Middle frontal gyrus (tissue), 1 donor: ENCODE data around the gene XIAP.
"Not testable (repeated sequence)": the region's sequence is repeated elsewhere in the genome, so short reads cannot be mapped to it uniquely, and the experiment has no call there.

Experiments
- DNase-seq: peaks from one replicate; pipeline ENCODE4 v3.0.0-alpha.2; 2015; ENCODE audit warnings: low spot score; ENCODE audit errors: extremely low spot score

The XIAP gene

DNA sequence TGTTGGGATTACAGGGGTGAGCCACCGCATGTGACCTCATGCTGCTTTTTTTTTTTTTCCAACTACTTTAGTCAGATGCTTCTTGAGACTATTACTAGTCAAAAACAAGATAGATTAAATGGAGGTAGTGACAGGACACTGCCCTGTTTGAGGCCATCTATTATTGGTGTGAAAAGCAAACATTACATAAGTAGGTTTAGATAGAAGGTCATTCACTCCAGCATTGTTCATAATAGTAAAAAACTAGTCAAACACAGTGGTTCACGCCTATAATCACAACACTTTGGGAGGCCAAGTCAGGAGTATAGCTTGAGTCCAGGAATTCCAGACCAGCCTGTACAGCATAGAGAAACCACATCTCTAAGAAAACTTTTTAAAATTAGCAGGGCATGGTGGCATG lies 16.3 kb downstream of the XIAP start:
- DNase-seq = no peak

DNA sequence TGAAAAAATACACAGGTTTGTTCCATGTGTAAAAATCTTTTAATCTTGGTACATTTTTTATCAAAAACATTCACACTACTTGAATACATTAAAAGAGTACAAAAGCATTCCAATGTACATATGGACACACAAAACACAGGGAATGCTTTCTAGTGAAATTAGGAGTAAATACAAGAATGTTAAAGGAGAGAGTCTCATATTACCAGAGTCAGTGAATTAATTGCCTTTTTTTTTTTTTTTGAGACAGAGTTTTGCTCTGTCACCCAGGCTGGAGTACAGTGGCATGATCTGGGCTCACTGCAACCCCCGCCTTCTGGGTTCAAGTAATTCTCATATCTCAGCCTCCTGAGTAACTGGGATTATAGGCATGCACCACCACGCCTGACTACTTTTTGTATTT lies 17.0 kb downstream of the XIAP start:
- DNase-seq = no peak

DNA sequence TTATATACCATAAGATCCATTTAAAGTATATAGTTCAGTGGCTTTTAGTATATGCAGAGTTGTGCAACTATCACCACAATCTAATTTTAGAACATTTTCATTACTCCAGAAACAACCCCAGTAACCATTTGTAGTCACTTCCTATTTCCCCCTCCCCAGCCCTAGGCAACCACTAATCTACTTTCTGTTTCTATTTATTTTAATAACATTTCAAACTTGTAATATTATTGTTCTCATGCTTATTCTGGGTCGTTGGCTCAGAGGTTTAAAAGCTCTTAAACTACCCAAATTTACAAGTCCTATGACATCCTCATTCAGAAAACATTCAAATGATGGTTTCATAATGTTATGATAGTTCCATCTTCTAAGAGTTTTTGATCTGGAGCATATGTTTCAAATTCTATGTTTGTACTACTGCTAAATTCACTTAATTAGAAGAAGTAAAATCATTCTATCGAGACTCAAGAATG lies 18.4 kb downstream of the XIAP start:
- DNase-seq = no peak

DNA sequence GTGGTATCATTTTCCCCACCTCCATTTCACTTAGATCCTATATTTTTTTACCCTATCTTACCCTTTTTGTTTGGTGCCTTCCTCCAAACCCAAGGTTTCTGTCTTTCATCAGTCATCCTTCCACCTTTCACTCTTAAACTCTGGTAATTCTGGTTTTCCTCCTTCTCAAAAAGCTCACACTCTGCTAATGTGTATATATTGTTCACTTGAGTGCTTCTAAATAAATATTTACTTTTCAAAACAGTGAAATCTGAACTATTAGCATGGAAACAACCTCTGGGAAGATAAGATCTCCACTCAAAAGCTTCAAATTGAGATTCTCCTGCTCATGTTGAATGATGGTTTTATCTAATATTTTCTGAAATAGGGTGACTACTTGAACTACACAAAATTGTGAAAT lies 21.5 kb downstream of the XIAP start:
- no peak for DNase-seq

DNA sequence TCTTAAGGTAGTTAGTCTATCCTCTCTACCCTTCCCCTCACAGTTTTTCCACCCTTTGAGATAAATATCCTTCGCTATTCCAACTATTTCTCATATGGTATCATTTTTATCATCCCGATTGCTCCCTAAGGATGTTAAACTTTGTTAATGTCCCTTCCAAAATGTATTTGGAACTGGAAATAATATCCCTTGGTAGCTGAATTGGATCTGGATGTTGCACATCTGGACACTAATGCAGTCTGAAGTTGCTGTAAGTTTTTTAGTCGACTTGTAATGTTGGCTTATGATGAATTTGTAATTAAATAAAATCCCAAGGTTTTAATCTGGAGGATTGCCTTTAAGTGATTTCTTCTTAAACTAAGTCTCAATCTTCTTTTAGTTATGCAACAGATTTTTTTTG lies 22.5 kb downstream of the XIAP start:
- no peak for DNase-seq

DNA sequence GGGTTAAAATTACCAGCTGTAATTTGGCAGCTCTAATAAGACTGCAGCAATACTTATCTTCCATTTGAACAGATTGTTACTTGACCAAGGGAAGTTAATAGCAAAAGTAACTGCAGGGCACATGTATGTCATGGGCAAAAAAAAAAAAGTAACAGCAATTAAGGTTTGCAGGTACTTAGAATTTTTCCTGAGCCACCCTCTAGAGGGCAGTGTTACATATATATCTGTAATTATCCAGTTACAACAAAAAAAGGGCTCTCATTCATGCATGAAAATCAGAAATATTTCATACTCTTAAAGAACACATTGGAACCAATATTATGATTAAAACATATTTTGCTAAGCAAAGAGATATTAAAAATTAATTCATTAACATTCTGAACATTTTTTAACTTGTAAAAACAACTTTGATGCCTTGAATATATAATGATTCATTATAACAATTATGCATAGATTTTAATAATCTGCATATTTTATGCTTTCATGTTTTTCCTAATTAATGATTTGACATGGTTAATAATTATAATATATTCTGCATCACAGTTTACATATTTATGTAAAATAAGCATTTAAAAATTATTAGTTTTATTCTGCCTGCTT lies 25.1 kb downstream of the XIAP start:
- no peak for DNase-seq

DNA sequence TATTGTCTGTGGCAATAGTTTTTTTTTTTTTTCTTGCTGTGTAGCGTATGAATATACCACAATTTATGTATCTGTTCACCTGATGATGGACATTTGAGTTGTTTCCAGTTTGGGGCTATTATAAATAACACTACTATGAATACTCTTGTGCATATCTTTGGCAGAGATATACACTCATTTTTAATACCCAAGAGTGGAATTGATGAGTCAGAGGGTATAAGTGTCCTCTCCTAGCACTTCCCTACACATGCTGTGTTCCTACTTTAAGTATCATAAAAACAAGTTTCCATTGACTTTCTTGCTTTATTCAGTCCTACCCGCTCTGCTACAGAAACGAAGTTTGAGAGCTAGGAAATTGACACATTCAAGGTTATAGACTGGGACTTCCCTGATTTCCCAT lies 39.8 kb downstream of the XIAP start:
- DNase-seq = no peak

DNA sequence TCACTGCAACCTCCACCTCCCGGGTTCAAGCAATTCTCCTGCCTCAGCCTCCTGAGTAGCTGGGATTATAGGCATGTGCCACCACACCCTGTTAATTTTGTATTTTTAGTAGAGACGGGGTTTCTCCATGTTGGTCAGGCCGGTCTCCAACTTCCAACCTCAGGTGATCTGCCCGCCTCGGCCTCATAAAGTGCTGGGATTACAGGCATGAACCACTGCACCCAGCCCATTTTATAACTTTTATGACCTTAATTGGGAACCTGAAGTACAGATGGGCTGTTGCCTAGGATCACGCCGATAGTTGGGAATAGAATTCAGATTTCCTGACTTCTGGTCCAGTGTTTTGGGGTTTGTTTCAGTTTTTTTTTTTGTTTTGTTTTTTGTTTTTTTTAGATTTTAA lies 43.4 kb downstream of the XIAP start:
- DNase-seq = not testable (repeated sequence)

DNA sequence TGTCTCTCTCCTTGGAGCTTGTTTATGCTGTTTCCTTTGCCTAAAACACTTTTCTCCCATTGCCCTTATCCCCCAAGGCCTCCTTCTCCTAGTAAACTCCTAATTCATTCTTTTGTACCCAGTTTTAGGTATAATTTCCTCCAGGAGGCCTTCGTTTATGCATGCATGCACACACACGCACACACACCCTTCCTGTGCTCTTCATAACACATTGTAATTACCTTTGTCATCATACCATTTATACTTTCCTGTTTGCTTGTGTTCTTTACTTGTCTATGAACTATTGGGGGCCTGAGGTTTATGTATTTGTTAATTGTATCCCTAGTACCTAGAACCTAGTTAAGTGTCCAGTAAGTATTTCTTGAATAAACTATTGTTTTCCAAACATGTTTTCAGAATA lies 45.5 kb downstream of the XIAP start:
- no peak for DNase-seq

DNA sequence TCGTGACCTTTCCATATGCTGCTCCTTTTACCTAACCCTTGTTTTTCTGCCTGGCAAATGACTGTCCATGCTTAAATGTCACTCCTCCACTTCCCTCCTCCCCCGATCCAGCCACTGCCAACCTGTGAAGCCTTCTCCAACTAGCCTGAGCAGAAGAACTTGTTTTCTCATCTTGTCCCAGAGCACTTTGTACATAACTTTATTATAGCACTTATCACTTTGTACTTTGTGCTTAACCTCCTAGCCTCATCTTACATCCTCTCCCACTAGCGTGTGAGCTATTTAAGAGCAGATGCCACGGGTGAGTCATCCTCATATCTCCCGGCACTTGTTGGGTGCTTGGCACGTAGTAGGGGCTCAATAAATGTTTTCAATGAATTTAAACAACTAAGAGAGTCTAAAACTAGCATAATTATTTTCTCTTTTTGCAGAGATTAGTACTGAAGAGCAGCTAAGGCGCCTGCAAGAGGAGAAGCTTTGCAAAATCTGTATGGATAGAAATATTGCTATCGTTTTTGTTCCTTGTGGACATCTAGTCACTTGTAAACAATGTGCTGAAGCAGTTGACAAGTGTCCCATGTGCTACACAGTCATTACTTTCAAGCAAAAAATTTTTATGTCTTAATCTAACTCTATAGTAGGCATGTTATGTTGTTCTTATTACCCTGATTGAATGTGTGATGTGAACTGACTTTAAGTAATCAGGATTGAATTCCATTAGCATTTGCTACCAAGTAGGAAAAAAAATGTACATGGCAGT lies 46.9 kb downstream of the XIAP start:
- DNase-seq = no peak

DNA sequence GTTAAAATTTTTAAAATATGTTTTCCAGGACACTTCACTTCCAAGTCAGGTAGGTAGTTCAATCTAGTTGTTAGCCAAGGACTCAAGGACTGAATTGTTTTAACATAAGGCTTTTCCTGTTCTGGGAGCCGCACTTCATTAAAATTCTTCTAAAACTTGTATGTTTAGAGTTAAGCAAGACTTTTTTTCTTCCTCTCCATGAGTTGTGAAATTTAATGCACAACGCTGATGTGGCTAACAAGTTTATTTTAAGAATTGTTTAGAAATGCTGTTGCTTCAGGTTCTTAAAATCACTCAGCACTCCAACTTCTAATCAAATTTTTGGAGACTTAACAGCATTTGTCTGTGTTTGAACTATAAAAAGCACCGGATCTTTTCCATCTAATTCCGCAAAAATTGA lies 49.7 kb downstream of the XIAP start:
- no peak for DNase-seq

DNA sequence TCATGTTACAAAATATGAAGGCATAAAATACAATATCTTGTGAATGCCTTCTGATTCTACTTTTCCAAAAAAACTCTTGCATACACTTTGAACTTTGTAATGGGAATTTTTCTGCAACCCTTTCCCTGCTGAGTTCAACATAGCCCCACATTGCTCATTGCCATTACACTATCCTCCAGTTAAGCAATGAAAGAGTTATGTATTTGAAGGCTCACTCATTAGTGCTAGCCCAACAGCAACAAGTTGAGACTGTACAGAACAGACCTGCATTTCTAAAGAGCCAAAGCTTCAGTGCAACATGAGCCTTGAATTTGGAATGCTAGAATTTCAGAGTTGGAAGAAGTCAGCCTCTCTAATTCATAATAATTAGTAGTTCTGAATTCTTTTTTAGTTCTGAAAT lies 57.2 kb downstream of the XIAP start:
- no peak for DNase-seq

DNA sequence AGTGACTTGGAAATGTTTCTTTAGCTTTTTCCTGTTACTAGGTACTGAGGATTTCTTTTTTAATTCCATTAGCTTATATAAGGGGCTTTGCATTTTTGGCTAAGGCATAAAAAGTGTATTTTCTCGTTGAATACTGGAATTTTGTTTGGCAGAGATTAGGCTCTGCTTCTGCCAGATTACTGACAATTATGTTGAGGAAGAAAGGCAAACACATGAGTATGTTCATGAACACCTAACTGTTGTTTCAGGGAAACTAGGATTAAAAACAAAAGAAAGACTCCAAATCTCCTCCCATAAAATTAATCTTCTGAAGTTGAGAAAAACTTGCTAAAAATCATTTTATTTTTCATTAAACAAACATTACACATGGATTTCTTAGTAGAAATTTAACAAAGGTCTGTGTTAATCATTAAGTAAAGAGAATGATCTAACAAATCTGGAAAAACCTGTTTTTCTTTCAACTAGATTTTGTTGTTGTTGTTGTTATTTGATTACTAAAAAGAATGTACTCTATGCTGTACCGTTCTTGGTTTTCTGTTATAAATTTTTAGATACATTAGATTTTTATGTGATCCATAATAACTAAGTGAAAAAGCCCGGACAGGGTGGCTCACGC lies 58.4 kb downstream of the XIAP start:
- DNase-seq = no peak

DNA sequence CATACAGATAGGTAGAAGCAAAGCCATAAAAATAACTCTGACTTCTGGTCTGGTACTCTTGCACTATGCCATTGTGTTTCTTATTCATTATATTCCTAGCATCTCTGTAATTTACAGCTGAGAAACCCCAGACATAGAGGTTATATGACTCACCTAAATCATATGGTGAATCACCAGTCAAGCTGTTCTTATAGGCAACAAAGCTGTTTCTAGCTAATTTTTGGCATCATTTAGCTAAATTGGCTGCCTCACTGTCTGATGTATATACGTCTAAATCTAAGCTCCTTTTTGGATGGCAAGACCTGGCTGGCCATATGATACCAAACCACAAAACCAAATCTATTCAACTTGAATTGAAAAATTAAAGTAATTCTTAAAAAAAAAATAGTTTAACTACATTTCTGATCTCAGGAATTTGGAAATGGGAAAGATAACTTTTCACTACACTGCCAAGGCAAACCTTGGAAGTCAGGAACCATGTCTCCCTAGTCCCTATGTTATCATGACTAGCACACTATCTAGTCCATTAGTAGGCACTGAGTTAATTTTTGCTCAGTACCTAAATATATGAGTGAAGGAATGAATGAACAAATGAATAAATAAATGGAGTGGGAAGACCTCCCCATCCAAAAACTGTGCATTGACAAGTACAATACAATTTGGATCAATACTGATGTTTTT lies 60.4 kb downstream of the XIAP start:
- DNase-seq = no peak

DNA sequence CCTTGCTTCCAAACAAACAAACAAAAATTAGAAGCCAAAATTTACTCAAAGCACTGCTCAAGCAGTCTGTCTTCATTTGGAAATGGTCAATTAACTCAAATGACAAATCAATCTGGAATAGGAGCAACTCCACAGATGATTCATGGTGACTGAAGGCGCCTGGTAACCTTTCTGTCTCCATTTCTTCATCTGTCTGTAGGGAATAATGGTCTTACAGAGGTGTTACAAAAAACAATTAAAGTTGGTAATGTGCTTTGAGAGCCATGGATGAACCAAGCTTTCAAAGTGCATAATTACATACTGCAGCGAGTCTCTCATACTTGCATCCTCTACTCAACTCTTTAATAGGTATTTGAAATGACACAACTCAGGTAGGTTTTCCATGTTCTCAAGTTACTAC lies 63.4 kb downstream of the XIAP start:
- DNase-seq = no peak

DNA sequence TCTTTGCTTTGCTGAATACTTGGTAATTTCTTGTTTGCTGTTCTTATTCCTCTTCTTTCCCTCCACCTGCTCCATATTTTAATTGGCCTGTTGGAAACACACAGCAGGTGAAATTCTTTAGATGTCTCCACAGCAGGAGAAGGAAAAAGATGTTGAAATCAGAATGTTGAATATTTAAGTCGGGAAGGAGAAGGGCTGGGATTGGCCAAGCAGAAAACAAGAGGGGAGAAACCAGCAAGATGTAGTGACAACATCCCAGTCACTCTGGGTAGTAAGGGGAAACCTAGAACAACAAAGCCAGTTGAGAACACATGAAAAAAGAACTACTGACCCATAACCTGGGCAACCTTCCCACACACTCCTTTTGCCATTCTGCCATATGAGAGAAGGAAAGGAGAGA lies 64.3 kb downstream of the XIAP start:
- no peak for DNase-seq

DNA sequence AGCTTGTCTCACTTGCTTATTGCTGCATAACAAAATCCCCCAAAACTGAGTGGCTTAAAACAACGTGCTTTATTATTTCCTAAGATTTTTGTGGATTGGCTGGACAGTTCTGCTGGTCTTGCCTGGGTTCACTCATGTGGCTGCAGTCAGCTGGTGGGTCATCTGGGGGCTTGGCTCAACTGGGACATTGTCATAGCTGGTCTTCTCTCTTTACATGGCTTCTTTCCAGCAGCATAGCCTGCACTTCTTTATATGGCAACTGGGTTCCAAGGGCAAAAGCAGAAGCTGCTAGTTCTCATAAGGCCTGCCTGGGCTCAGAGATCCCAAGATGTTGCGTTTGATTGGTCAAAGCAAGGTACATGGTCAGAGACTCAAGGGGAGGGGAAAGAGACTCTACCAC lies 68.0 kb downstream of the XIAP start:
- DNase-seq = no peak

DNA sequence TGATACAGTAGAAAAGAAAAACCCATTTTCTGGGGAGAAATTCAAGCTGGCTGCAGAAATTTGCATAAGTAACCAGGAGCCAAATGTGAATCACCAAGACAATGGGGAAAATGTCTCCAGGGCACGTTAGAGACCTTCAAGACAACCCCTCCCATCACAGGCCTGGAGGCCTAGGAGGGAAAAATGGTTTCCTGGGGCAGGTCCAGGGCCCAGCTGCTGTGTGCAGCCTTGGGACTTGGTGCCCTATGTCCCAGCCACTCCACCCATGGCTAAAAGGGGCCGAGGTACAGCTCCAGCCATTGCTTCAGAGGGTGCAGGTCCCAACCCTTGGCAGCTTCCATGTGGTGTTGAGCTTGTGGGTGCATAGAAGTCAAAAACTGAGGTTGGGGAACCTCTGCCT lies 72.2 kb downstream of the XIAP start:
- DNase-seq = not testable (repeated sequence)

DNA sequence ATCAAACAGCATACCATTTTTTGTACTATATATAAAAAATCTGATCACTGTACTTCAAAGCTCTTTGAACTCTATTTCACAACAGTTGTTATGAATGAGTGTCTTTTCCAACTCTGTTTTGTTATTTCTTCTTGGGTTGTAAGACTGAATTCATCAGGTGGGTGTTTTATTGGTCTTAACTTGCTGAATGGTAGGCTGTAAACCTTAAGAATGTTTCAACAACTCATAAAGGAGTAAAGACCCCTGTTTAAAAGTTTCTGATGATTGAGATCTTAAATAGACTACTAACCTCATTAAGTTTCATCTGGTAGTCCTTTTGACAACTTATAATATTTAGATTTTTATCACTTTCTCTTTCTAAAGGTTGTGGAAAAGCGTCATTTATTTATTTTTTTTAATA lies 83.2 kb downstream of the XIAP start:
- DNase-seq = no peak

DNA sequence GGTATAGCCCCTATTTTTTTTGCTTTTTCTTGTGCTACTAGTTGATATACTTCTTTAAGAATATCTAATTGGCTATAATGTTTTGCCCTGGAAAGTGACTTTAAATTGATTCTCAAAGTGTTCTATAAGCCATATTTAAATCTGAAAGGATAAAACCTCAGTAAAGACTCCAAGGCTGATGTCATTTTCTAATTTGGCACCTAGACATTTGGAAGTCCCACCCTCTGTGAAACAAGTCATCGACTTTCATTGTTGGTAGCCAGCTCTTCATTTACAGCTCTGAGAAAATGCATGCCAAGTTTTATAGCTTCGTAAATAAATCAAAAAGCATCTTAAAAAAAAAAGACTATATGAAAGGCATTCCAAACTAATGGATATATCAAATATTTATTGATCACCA lies 83.6 kb downstream of the XIAP start:
- DNase-seq = no peak

DNA sequence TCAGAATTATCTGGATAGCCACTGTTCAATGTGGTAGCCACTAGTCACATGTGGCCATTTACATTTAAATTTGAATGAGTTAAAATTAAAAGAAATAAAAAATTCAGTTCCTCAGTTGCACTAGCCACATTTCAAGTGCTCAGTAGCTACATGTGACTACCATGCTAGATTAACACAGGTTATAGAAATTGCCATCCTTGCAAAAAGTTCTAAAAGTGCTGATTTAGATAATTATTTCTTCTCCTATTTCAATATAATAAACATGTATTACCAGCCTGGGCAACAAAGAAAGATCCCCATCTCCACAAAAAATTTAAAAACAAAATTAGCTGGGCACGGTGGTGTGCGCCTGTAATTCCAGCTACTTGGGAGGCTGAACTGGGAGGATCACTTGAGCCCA lies 90.0 kb downstream of the XIAP start:
- DNase-seq = no peak
